HepG2 (cell line): ENCODE measurements around the gene MYO1E. TPM values are rescaled to one million over a fixed set of nuclear protein-coding genes. Genes with fewer than 3 reads are reported as not detected.

Experiments
- ATAC-seq: fragments of 200-7000 bp; cut with Tn5 transposase; 3 replicates; pipeline ENCODE4 v1.9.1; 2020; ENCODE audit warnings: mild to moderate bottlenecking, moderate library complexity
- BruUV-seq: library from RNA; stranded (reverse); fragments of 400-500 nt; replicated peaks from 2 replicates; lab custom pipeline; 2021; lab: Mats Ljungman, UMichigan
- CTCF ChIA-PET: fragments of 300-600 bp; formaldehyde crosslinking; extraction: SDS; loops from one replicate; lab custom pipeline; 2021; ENCODE audit warnings: low total read pairs, inconsistent platforms, low intra/inter-chr PET ratio; lab: Yijun Ruan, JAX
- POLR2A ChIA-PET: fragments of 350-600 bp; sonication (Branson Sonifier 250); formaldehyde crosslinking; loops from one replicate; lab custom pipeline; 2020; ENCODE audit warnings: antibody characterized with exemption, inconsistent platforms; lab: Yijun Ruan, JAX
- DNase-seq: peaks from one replicate; pipeline ENCODE4 v3.0.0-alpha.2; 2015; ENCODE audit warnings: low spot score
- FAIRE-seq: peaks from 3 replicates; lab custom pipeline; 2011; peaks lifted over from hg19 to GRCh38; lab: Jason Lieb, UNC
- H2AFZ ChIP-seq: one replicate; pipeline ENCODE4 v1.6.1; 2011; ENCODE audit warnings: low read length, inconsistent platforms
- H3K27ac ChIP-seq: fragments of 300-600 bp; 3 replicates; pipeline ENCODE4 v1.8.0; 2011; ENCODE audit warnings: mixed run types, mild to moderate bottlenecking, mixed read lengths, low read length, inconsistent platforms; ENCODE audit not compliant: insufficient read depth; ENCODE audit errors: extremely low read length
- H3K27me3 ChIP-seq, 2 experiments: fragments of 200-600 bp in 1 of 2; 2 replicates in 1 of 2; 3 replicates in 1 of 2; pipeline versions ENCODE4 v1.6.0 to v1.8.0; 2011; ENCODE audit warnings: low read length in 2 of 2, mild to moderate bottlenecking in 2 of 2, moderate library complexity in 2 of 2, inconsistent platforms in 1 of 2; ENCODE audit not compliant: insufficient read depth in 2 of 2, control insufficient read depth in 1 of 2
- H3K36me3 ChIP-seq, 2 experiments: fragments of 200-600 bp in 1 of 2; replicated peaks in 1 of 2; 2 replicates in 1 of 2; 3 replicates in 1 of 2; pipeline versions ENCODE4 v1.5.1 to v1.8.0; 2011; ENCODE audit warnings: low read length in 2 of 2, inconsistent platforms in 1 of 2; ENCODE audit not compliant: insufficient read depth in 2 of 2, control insufficient read depth in 1 of 2
- H3K4me1 ChIP-seq: 2 replicates; pipeline ENCODE4 v1.5.1; 2012; ENCODE audit warnings: low read length, inconsistent platforms; ENCODE audit not compliant: insufficient read depth
- H3K4me2 ChIP-seq: 2 replicates; pipeline ENCODE4 v1.6.0; 2011; ENCODE audit warnings: low read depth, low read length, inconsistent platforms
- H3K4me3 ChIP-seq, 3 experiments: fragments of 200-600 bp in 1 of 3; sonication (generic), shearing (Covaris generic) in 1 of 3; replicated peaks in 1 of 3; 2 replicates each; pipeline ENCODE4 v1.5.1; 2011 to 2016; ENCODE audit warnings: low read length in 3 of 3, inconsistent platforms in 2 of 3, low read depth in 2 of 3, mild to moderate bottlenecking in 2 of 3, control low read depth in 1 of 3, mixed read lengths in 1 of 3; ENCODE audit not compliant: insufficient read depth in 1 of 3
- H3K79me2 ChIP-seq: one replicate; pipeline ENCODE4 v1.6.1; 2011; ENCODE audit warnings: low read length, inconsistent platforms; ENCODE audit not compliant: insufficient read depth
- H3K9ac ChIP-seq: 2 replicates; pipeline ENCODE4 v1.6.0; 2011; ENCODE audit warnings: mild to moderate bottlenecking, low read depth, low read length, inconsistent platforms; ENCODE audit not compliant: insufficient read depth
- H3K9me3 ChIP-seq: 2 replicates; pipeline ENCODE4 v1.5.1; 2012; ENCODE audit warnings: mild to moderate bottlenecking, low read length
- H4K20me1 ChIP-seq: 2 replicates; pipeline ENCODE4 v1.6.0; 2011; ENCODE audit warnings: inconsistent platforms, mild to moderate bottlenecking, low read length, moderate library complexity; ENCODE audit not compliant: insufficient read depth
- ATF7 ChIP-seq, 2 experiments: fragments of 450-650 bp in 1 of 2; sonication (generic) in 1 of 2; formaldehyde crosslinking in 1 of 2; IDR thresholded peaks; 2 replicates each; pipeline versions ENCODE4 v1.4.0 to v1.6.1; 2016 to 2020; ENCODE audit warnings: antibody characterized with exemption in 1 of 2, mild to moderate bottlenecking in 1 of 2, missing genetic modification reagents in 1 of 2
- CHD2 ChIP-seq: IDR thresholded peaks from 2 replicates; pipeline ENCODE4 v1.6.1; 2011; ENCODE audit warnings: low read depth, low read length, improper control_type of control experiment
- FOXJ3 ChIP-seq: sonication (generic); formaldehyde crosslinking; IDR thresholded peaks from 2 replicates; pipeline ENCODE4 v1.4.0; 2020; ENCODE audit warnings: missing genetic modification reagents, mild to moderate bottlenecking, borderline replicate concordance
- HNRNPLL ChIP-seq: fragments of 200-400 bp; formaldehyde crosslinking; IDR thresholded peaks from 2 replicates; pipeline ENCODE4 v1.6.1; 2017; ENCODE audit warnings: mild to moderate bottlenecking, low read depth, low read length; ENCODE audit not compliant: poor library complexity, severe bottlenecking
- ISX ChIP-seq: sonication (generic); formaldehyde crosslinking; conservative IDR thresholded peaks from 2 replicates; pipeline ENCODE4 v1.5.0; 2020; ENCODE audit warnings: missing genetic modification reagents
- MIXL1 ChIP-seq: IDR thresholded peaks from 2 replicates; pipeline ENCODE4 v1.6.1; 2016
- NCOR1 ChIP-seq: fragments of 200-600 bp; sonication (generic); IDR thresholded peaks from 2 replicates; pipeline ENCODE4 v1.7.0; 2017; ENCODE audit warnings: antibody characterized with exemption, low read length, borderline replicate concordance
- NFIC ChIP-seq: IDR thresholded peaks from 2 replicates; pipeline ENCODE4 v1.6.1; 2012; ENCODE audit warnings: mild to moderate bottlenecking, low read length, inconsistent platforms
- PCBP1 ChIP-seq: fragments of 200-400 bp; formaldehyde crosslinking; IDR thresholded peaks from 2 replicates; pipeline ENCODE4 v1.6.1; 2017; ENCODE audit warnings: mild to moderate bottlenecking, low read depth, low read length, borderline replicate concordance
- ZBTB46 ChIP-seq: sonication (generic); formaldehyde crosslinking; IDR thresholded peaks from 2 replicates; pipeline ENCODE4 v1.4.0; 2020; ENCODE audit warnings: mild to moderate bottlenecking, missing genetic modification reagents, borderline replicate concordance
- ZNF747 ChIP-seq: sonication (generic); formaldehyde crosslinking; IDR thresholded peaks from 2 replicates; pipeline ENCODE4 v1.8.1; 2023; ENCODE audit warnings: missing genetic modification reagents, mild to moderate bottlenecking, borderline replicate concordance
- ZNF75D ChIP-seq: sonication (generic); formaldehyde crosslinking; IDR thresholded peaks from 2 replicates; pipeline ENCODE4 v1.8.1; 2023; ENCODE audit warnings: missing genetic modification reagents, mild to moderate bottlenecking, borderline replicate concordance
- WGBS: methylation state at CpG from one replicate; pipeline ENCODE4 v1.1.6; 2017; ENCODE audit warnings: low lambda C conversion rate; 5-methylcytosine and 5-hydroxymethylcytosine counted together
- in situ Hi-C: cut with HindIII; loops from 2 replicates; pipeline ENCODE4 v1.10.0; 2017; ENCODE audit warnings: low pct_unique_long_range_greater_than_20kb; ENCODE audit not compliant: extremely low pct_ligation_motif_present
- intact Hi-C: fragments of 100-400 bp; cut with micrococcal nuclease; formaldehyde crosslinking; loops from one replicate; pipeline ENCODE4 v1.10.0; 2022; ENCODE audit not compliant: unreplicated experiment
- polyA plus RNA-seq, 8 experiments: library from polyadenylated mRNA; depleted of rRNA in 3 of 8; stranded (reverse) in 7 of 8; unstranded in 1 of 8; fragments of >200 nt; fragmentation: Illumina TruSeq in 4 of 8; extraction: Trizol in 4 of 8; gene quantifications; 2 replicates each; pipeline versions ENCODE4 v1.2.1 to v1.2.3, GENCODE V29; 2011 to 2016; ENCODE audit warnings: low read depth in 4 of 8, missing spikeins in 1 of 8, mixed read lengths in 1 of 8; ENCODE audit not compliant: insufficient read depth in 1 of 8
- total RNA-seq, 5 experiments: library from RNA; depleted of rRNA; stranded (reverse); fragments of >200 nt; fragmentation: Illumina TruSeq; extraction: Trizol; gene quantifications; 2 replicates each; pipeline ENCODE4 v1.2.3, GENCODE V29; 2016; ENCODE audit warnings: low read depth in 1 of 5
- TF ChIP-seq, protein P1 (sequence below): sonication (generic); formaldehyde crosslinking; IDR thresholded peaks from 2 replicates; pipeline ENCODE4 v1.8.1; 2022; ENCODE audit warnings: mild to moderate bottlenecking, missing genetic modification reagents
- TF ChIP-seq, protein P2 (sequence below): sonication (generic); formaldehyde crosslinking; IDR thresholded peaks from 2 replicates; pipeline ENCODE4 v1.4.0; 2020; ENCODE audit warnings: missing genetic modification reagents, mild to moderate bottlenecking, borderline replicate concordance
- TF ChIP-seq, protein P3 (sequence below): sonication (generic); formaldehyde crosslinking; conservative IDR thresholded peaks from 2 replicates; pipeline ENCODE4 v1.8.1; 2023; ENCODE audit warnings: missing genetic modification reagents

Gene MYO1E
- total and polyA plus RNA-seq, 2 of the 13 experiments (the other 11 are each of a cell fraction or from before 2014, with no cell fraction given): 15.7 to 25.1 TPM

GRCh38 chr15:59292442-59293151 lies 80.1 kb downstream of the MYO1E start (continued):
- TF ChIP-seq CHD2: no peak
- TF ChIP-seq ATF7 (IDR thresholded peaks at IDR 0.05): no peak
- no peak for TF ChIP-seq ATF7 (CRISPR knock-in tag; IDR thresholded peaks at IDR 0.05)
- TF ChIP-seq, all 625 proteins: peak for 5

DNA sequence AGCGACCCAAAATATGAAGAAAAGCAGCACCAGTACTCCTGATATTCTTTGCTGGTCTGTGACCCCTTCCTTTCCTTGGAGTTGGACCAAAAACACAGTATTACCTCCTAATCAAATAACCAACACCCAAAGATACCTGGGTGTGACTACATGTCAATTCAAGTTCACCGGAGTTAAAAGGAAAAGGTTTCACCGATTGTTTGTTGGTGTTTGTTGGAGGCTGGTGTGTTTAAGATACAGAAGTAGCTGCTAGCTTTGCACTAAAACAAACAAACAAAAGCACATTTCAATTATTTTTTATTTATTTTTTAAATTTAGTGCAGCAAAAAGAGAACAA lies 81.5 kb downstream of the MYO1E start:
- FAIRE-seq (no peak), ATAC-seq (no peak), DNase-seq (no peak)
- no peaks in the 10 kb centered on the region for H3K36me3 ChIP-seq
- no peaks in the 10 kb centered on the region for H3K27me3 ChIP-seq
- H2AFZ ChIP-seq: no peak overlapping the region
- no peak overlapping the region for H3K9ac ChIP-seq
- peaks cover 4% of the 10 kb centered on the region for H3K79me2 ChIP-seq
- no peaks in the 10 kb centered on the region for H4K20me1 ChIP-seq
- BruUV-seq: no TSS peak
- in situ Hi-C loops: no loop called here
- ChIA-PET CTCF (no interaction called here), POLR2A (no interaction called here)
- no peaks in the 10 kb centered on the region for H3K9me3 ChIP-seq
- no peak overlapping the region for H3K4me2 ChIP-seq
- intact Hi-C loops: no loop called here
- no peak overlapping the region for H3K4me3 ChIP-seq
- 90% methylated on average over 3 of the region's 3 CpGs for WGBS
- H3K4me1 ChIP-seq: peaks cover 34% of the 10 kb centered on the region
- H3K27ac ChIP-seq: no peak overlapping the region
- TF ChIP-seq NFIC (no peak), NCOR1 (no peak), PCBP1 (no peak), MIXL1 (CRISPR knock-in tag) (no peak), ISX (no peak), ZBTB46 (CRISPR knock-in tag) (no peak), FOXJ3 (CRISPR knock-in tag) (no peak), HNRNPLL (no peak), ZNF747 (CRISPR knock-in tag) (no peak), ZNF75D (CRISPR knock-in tag) (no peak)
- TF ChIP-seq, protein P1, sequence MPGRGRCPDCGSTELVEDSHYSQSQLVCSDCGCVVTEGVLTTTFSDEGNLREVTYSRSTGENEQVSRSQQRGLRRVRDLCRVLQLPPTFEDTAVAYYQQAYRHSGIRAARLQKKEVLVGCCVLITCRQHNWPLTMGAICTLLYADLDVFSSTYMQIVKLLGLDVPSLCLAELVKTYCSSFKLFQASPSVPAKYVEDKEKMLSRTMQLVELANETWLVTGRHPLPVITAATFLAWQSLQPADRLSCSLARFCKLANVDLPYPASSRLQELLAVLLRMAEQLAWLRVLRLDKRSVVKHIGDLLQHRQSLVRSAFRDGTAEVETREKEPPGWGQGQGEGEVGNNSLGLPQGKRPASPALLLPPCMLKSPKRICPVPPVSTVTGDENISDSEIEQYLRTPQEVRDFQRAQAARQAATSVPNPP (CRISPR knock-in tag): no peak
- TF ChIP-seq, protein P2, sequence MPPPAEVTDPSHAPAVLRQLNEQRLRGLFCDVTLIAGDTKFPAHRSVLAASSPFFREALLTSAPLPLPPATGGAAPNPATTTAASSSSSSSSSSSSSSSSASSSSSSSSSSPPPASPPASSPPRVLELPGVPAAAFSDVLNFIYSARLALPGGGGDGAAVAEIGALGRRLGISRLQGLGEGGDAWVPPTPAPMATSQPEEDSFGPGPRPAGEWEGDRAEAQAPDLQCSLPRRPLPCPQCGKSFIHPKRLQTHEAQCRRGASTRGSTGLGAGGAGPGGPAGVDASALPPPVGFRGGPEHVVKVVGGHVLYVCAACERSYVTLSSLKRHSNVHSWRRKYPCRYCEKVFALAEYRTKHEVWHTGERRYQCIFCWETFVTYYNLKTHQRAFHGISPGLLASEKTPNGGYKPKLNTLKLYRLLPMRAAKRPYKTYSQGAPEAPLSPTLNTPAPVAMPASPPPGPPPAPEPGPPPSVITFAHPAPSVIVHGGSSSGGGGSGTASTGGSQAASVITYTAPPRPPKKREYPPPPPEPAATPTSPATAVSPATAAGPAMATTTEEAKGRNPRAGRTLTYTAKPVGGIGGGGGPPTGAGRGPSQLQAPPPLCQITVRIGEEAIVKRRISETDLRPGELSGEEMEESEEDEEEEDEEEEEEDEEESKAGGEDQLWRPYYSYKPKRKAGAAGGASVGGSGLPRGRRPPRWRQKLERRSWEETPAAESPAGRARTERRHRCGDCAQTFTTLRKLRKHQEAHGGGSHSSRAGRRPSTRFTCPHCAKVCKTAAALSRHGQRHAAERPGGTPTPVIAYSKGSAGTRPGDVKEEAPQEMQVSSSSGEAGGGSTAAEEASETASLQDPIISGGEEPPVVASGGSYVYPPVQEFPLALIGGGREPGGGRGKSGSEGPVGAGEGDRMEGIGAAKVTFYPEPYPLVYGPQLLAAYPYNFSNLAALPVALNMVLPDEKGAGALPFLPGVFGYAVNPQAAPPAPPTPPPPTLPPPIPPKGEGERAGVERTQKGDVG (CRISPR knock-in tag): no peak
- TF ChIP-seq, protein P3, sequence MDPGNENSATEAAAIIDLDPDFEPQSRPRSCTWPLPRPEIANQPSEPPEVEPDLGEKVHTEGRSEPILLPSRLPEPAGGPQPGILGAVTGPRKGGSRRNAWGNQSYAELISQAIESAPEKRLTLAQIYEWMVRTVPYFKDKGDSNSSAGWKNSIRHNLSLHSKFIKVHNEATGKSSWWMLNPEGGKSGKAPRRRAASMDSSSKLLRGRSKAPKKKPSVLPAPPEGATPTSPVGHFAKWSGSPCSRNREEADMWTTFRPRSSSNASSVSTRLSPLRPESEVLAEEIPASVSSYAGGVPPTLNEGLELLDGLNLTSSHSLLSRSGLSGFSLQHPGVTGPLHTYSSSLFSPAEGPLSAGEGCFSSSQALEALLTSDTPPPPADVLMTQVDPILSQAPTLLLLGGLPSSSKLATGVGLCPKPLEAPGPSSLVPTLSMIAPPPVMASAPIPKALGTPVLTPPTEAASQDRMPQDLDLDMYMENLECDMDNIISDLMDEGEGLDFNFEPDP (CRISPR knock-in tag): no peak
